T follicular helper cell (primary cell): Measurements from ENCODE around the gene SIGLEC15.

Experiments used
- DNase-seq: peaks from one replicate; pipeline ENCODE4 v3.0.0-alpha.2; 2020; ENCODE audit warnings: low read depth

The SIGLEC15 gene

GRCh38 chr18:45879681-45880655, 54.5 kb downstream of the SIGLEC15 start:
- peak; percentile 49 for DNase-seq

GRCh38 chr18:45880876-45881558, 55.5 kb downstream of the SIGLEC15 start:
- no peak for DNase-seq

GRCh38 chr18:45887585-45887984, 62.1 kb downstream of the SIGLEC15 start:
- no peak for DNase-seq

DNA sequence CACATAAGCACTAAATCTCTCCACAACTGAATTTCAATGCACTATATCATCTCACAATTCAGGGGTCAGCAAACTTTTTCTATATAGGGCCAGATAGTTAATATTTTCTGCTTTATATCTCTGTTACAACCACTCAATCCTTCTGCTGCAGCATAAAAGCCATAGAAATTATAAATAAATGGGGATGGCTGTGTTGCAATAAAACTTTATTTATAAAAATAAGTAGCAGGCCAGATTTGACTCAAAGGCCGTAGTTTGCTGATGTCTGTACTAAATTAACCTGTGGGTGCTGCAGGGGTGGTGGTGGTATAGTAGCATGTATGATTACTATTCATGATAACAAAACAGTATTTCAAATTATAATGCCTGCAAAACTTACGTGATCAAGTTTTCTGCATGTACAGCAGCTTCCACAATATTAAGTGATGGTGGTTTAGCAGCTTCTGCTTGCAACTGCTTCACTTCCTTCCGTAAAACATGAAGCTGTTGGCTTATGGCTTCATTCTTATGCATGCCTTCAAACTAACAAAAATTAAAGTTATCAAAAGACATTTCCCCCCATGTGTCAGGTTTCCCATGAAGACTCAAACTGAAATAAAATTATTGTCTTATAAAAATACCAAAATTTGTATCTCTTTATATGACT, 64.1 kb downstream of the SIGLEC15 start:
- DNase-seq, result no peak

DNA sequence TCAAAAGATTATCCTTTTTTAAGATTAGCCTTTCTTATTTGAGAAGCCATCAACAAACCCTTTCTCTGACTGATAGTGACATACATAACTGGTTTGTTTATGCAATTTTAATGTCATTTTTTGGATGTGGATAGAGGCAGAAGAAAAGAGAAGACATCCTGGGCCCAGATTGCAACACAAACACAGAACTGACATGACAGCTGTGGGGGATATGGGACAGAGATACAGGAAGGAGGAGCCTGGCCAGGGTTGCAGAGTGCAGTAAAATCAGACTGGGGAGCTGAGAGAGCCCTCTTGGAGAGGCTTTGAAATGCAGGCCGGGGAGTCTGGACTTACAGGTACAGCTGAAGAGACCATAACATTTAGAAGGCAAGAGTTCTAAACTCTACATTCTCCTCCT, 65.1 kb downstream of the SIGLEC15 start:
- DNase-seq, result no peak

GRCh38 chr18:45891806-45892205, 66.3 kb downstream of the SIGLEC15 start:
- DNase-seq, result no peak
